HPDE6-E6E7 (cell line): Measurements from ENCODE around the gene GXYLT2.
A peak's percentile ranks its signal among the peaks of the same experiment; 100 is the strongest.
"Not testable (repeated sequence)": the region's sequence is repeated elsewhere in the genome, so short reads cannot be mapped to it uniquely, and the experiment has no call there.

Experiments used
- DNase-seq: peaks from one replicate; pipeline ENCODE4 v3.0.0; 2011; ENCODE audit warnings: missing footprints; ENCODE audit errors: extremely low spot score

GXYLT2 gene

GRCh38 chr3:72973786-72974185 is 85.9 kb downstream of the GXYLT2 start:
- no peak for DNase-seq

DNA sequence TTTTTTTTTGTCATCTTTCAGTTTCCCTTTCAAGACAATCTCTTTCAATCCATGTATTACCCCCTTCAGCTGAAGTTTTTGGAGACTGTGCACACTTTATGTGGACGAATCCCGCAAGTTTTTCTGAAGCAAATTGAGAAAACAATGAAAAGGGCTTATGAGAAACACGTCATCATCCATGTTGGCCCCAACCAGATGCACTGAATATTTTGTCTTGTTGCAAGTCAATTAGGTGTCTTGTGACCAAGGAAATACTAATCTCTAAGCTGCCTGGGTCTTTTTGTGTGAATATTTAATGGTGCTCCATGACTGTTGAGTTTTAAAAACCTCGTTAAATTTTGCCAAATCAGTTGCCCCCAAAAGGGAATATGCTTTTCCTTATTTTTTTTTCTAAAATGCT is 87.1 kb downstream of the GXYLT2 start:
- DNase-seq = no peak

DNA sequence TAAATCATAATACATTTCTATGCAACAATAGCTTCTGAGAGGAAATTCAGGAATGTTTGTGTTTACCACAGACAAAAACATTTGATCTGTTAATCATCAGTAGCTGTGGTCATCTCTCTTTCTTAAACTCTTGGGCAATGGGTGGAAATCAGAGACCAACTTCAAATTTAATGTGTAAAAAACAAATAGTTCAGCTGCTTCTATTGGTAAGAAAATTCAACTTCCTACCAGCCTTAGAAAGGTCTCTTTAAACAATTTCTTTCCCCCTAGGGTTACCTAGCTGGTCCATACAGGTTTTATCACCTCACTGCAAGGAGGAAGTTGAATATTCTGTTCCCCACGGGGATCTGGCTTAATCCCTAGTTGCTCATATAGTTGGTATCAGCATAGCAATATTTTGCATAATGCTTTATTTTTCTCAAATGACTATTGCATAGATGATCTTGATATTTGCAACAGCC is 88.5 kb downstream of the GXYLT2 start:
- DNase-seq = no peak

DNA sequence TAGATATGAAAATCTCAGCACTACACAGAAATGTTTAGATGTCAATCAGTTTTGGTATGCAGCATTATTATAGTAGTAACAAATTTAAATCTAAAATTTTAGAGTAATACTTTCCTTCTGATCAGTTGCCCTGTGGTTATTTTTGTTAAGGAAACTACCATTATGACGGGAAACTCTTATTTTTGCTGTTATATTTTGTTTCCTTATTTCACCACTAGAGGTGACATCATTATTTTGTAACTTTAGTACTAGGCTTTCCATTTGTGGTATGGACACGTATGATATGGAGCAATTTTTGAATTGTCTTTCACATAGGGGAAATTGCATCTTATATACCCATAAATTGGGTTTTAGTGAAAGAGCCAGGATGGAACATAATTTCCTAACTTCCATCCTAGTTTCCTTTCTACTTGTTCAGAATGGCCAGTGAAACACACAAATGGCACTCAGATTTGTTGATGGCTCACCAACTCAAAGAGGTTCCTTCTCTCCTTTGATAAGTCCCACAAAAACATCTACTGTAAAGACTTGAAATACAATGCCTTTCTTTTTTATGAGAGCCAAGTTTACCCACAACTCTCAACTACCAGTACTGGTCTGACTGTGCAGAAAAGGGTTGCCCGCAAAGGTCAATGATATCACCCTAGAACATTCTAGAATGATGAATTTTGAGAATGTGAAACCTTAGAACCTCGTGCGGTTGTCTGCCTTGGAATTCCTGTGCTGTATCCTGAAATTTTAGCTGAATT is 89.4 kb downstream of the GXYLT2 start:
- no peak for DNase-seq

- no peak for DNase-seq
Observed at GRCh38 chr3:72982609-72983366, 94.9 kb downstream of the GXYLT2 start.

GRCh38 chr3:72985576-72985975 is 97.7 kb downstream of the GXYLT2 start:
- no peak for DNase-seq

- no peak for DNase-seq
Observed at GRCh38 chr3:72990701-72991395, 103.0 kb downstream of the GXYLT2 start.

GRCh38 chr3:72991522-72991921 is 103.7 kb downstream of the GXYLT2 start:
- DNase-seq = no peak

GRCh38 chr3:72993391-72993790 is 105.5 kb downstream of the GXYLT2 start:
- DNase-seq = no peak

DNA sequence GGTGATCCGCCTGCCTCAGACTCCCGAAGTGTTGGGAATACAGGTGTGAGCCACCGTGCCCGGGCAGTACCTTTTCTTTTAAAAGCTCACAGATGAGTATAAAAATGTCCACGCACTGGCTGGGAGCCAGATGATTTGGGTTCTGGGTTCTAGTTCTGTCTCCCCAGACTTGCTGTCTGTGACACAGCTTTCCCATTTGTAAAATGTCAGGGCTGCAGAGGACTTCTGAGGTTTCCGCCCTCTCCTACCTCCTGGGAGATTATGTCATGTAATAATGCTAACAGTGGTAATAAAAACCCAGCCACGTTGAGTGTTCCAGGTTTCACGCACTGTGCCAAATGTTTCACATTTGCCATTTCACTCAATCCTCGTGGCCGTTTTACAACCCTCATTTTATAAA is 107.5 kb downstream of the GXYLT2 start:
- DNase-seq = no peak

DNA sequence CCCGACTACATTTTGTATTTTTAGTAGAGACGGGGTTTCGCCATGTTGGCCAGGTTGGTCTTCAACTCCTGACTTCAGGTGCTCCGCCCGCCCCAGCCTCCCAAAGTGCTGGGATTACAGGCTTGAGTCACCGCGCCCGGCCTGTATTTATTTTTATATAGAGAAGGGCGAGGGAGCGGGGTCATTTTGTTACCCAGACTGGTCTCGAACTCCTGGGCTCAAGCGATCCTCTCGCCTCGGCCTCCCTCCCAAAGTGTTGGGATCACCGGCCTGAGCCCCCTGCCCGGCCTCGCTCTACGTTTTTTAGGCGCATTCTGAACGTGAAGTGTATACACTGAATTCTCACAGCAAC is 108.3 kb downstream of the GXYLT2 start:
- DNase-seq = no peak

DNA sequence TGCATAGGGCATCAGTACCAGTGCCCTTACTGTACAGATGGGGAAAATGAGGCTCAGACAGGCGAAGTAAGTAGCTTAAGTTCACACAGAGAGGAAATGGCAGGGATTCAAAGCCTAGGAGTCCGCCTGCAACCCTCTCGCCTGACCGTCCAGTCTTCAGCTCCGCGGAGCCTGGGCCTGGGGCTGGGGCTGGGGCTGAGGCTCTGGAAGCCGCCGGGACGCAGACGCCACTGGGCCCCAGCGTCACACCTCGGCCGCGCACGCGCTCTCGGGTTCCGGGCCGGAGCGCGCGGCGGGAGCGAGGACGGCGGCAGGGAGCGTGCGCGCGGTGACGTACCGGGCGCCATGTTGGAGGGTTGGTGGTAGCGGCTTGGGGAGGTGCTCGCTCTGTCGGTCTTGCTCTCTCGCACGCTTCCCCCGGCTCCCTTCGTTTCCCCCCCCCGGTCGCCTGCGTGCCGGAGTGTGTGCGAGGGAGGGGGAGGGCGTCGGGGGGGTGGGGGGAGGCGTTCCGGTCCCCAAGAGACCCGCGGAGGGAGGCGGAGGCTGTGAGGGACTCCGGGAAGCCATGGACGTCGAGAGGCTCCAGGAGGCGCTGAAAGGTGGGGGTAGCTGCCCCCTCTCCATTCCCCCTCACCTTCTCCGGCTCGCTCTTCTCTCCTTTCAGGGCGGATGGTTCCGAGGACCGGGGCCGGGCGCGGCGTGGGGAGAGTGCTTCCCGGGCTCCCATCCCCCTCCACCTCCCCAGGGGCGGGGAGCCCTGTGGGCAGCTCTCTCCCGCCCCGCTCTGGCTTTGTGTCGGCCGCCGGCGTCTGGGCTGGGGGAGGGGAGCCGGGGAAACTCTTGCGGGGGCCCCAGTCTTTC is 108.9 kb downstream of the GXYLT2 start, which contains the start of gene PPP4R2:
Gene PPP4R2 (plus strand): TSS at position 339 of the 861 bp plus-strand sequence. CDS start 227 bp downstream, at position 566.
- peak; percentile 45 for DNase-seq

- DNase-seq = no peak
Observed at GRCh38 chr3:72997421-72997961, 109.6 kb downstream of the GXYLT2 start.

DNA sequence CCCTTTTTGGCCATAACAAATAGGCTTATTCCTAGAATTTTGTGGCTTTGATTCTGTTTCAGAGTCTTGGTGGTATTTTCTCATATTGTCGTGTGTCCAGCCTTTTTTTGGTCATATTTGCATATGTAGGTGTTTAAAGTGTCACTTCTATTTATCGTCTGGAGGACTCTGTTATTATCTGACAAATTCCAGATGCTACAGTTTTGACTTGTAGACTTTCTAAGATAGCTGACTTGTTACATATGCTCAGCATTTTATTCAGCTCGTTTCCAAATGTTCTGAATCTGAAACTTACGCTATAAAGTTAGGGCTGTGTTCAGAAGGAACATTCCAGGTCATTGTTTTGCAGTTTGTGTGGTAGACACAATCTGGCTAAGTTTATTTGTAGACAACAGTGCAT is 110.6 kb downstream of the GXYLT2 start:
- DNase-seq = no peak

DNA sequence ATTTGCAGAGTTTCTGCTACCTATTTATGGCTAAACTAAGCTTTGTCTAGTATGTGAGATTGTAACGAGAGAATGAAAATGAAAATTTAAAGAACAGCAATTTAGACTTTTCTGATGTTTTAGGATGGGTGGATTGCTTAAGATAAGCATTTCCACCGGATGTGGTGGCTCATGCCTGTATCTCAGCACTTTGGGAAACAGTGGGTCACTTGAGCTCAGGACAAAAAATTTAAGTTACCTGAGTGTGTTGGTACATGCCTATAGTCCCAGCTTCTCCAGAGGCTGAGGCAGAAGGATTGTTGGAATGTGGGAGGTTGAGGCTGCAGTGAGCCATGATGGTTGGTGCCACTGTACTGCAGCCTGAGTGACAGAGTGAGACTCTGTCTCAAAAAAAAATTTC is 112.1 kb downstream of the GXYLT2 start:
- DNase-seq = no peak

DNA sequence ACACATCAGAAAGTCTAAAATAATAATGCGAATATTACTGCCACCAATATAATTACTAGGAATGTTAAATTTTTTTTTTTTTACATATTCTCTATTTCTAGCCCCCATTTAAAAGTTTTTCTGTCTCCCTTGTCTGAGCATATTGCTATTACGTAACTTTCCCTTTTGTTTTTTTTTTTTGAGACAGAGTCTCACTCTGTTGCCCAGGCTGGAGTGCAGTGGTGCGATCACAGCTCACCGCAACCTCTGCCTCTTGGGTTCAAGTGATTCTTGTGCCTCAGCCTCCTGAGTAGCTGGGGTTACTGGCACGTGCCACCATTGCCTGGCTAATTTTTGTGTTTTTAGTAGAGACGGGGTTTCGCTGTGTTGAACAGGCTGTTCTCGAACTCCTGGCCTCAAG is 115.2 kb downstream of the GXYLT2 start:
- not testable (repeated sequence) for DNase-seq

DNA sequence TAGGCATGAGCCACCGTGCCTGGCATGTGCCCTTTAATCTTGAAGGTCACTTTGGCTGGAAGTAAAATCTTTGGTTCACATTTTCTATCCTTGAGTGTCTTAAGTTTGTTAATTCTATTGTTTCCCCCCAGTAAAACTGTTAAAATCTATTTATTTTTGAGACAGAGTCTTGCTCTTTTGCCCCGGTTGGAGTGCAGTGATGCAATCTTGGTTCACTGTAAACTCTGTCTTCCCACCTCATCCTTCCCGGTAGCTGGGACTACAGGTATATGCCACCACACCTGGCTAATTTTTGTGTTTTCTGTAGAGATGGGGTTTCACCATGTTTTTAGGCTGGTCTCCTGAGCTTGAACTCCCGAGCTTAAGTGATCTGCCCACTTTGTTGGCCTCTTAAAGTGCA is 116.5 kb downstream of the GXYLT2 start:
- no peak for DNase-seq

DNA sequence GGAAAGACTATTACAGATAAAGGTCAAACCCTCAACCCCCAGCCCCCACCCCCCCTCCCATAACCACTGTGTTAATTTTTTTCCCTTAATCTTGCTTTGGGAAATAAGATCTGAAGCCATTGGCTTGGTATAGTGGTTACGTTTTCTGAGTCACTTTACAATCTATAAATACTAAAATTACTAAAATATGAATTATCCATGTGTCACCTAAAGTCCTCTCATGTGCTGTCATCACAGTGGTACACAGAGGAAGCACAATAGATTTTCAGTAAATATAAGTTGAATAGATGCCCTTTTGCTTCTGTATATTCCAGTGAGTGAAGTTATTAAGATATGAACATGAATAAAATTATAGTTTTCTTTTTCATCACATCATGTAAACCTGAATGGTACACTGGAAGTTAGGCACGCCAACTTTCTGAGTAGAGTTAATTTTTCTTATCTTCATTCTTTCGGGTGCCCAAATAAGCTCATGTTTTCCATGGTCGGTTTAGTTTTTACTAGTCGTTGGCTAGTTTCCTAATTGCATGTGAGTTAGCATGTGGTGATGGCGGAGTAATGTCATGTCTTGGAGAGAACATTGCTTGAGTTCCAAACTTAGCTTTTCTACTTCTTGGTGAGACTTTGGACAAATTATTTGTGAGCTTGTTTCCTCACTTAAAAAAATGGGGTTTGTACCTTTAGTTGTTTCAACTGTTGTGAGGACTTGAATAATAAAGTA is 120.3 kb downstream of the GXYLT2 start:
- no peak for DNase-seq

GRCh38 chr3:73009008-73009407 is 121.2 kb downstream of the GXYLT2 start:
- no peak for DNase-seq

- DNase-seq = no peak
Observed at GRCh38 chr3:73009750-73010149, 121.9 kb downstream of the GXYLT2 start.

GRCh38 chr3:73010158-73010557 is 122.3 kb downstream of the GXYLT2 start:
- no peak for DNase-seq
